ENCODE measurements around the gene VWA3B.

GRCh38 chr2:98346311-98347236, 259.6 kb downstream of the VWA3B start, which contains the start of gene CNGA3:
- TF ChIP-seq POLR2AphosphoS5 (IDR thresholded peaks at IDR 0.05; ENCODE audit: borderline replicate concordance, low read depth, low read length), result no peak
- no peak for TF ChIP-seq EZH2 (IDR thresholded peaks at IDR 0.05)
- no peak for TF ChIP-seq FOXP2 (optimal IDR thresholded peaks at IDR 0.05; ENCODE audit: control extremely low read depth, extremely low read length, insufficient read depth)
